Measurements from ENCODE around the gene C1QTNF6. TPM values are rescaled to one million over a fixed set of nuclear protein-coding genes. Genes with fewer than 3 reads are reported as not detected.

C1QTNF6 gene
- total RNA-seq, 1 donor from 2014 or later: 8.2 TPM

DNA sequence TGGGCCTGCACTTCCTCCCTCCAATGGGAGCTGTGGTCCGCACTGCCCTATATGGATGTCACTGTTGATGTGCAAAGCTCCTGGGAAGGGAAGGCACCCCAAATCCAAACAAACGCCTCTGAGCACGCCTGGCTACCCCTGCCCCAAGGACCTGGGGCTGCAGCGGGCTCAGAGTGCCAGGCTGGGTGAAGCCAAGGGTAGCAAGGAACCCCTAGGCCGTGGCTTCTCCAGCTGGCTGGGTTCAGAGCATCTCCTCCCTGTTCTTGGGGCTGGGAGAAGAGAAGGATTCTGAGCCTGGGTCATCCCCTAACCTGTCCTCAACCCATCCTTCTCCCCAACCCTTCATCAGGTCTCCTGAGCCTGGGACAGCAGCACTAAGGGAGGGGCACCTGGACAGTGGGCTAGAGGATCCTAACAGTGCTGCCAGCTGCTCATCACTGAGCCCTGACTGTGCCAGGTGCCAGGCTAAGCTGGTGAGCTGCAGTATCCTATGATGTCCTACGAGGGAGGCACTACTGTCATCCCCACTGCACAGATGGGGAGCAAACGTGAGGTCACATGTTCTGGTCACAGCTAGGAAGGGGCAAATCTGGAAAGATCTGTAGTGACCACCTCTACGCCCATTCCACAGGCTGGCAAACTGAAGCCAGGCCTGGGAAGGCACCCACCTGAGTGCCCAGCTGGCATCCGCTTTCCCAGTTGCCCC is 21.2 kb upstream of the C1QTNF6 start:
- intact Hi-C loops (cut with micrococcal nuclease): no loop called here
- Mint-ChIP-seq H3K27ac (no peak overlapping the region), H3K9me3 (no peaks in the 10 kb centered on the region), H3K36me3 (ENCODE audit: low read depth) (no peaks in the 10 kb centered on the region), H3K4me1 (peaks cover 5% of the 10 kb centered on the region), H3K4me3 (no peak overlapping the region), H3K27me3 (no peaks in the 10 kb centered on the region)
- ATAC-seq (ENCODE audit: low read depth) (no peak), DNase-seq (peak; percentile 12)
- CTCF ChIA-PET: interaction anchor here (1.3 kb wide), 1 partner anchor 52 kb away, joined by 8 read pairs; no protein-coding TSS in a partner anchor
- TF ChIP-seq, protein P1, sequence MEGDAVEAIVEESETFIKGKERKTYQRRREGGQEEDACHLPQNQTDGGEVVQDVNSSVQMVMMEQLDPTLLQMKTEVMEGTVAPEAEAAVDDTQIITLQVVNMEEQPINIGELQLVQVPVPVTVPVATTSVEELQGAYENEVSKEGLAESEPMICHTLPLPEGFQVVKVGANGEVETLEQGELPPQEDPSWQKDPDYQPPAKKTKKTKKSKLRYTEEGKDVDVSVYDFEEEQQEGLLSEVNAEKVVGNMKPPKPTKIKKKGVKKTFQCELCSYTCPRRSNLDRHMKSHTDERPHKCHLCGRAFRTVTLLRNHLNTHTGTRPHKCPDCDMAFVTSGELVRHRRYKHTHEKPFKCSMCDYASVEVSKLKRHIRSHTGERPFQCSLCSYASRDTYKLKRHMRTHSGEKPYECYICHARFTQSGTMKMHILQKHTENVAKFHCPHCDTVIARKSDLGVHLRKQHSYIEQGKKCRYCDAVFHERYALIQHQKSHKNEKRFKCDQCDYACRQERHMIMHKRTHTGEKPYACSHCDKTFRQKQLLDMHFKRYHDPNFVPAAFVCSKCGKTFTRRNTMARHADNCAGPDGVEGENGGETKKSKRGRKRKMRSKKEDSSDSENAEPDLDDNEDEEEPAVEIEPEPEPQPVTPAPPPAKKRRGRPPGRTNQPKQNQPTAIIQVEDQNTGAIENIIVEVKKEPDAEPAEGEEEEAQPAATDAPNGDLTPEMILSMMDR (IDR thresholded peaks at IDR 0.05): no peak
- POLR2A ChIA-PET: interaction anchor here (2.0 kb wide), 1 partner anchor 10 kb away, joined by 20 read pairs; no protein-coding TSS in a partner anchor

DNA sequence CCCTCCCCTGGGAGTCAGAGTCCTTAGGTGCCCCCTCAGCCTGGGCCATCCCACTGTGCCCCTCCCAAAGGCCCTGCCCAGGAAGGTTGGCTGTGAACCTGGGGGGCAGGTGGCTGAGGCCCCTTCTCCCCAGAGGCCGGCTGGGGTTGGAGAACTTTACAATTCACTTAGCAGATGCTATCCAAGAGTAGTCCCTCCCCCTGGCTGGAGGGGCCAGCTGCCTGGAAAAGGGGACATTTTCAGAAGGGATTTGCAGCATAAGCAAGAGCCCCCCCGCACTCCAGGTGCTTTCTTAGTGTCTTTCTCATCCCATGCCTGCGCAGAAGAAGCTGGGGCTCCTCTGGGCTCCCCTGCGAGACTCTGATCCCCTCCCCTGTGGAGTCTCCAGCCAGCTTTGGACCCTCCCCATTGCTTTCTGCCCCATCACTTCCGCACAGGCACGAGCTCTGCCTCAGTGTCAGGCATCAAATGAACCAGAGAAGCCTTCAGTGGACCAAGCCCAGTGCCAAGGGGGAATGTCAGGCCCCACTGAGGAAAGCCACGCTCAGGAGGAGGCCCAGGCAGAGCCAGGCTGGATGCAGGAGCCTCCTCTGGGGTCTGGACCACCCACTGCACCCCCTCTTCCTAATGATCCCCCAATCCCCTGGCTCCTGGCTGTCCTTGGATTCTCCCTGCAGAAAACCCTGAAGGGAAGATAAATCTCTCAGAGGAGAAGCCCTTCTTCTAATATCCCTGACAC is 20.5 kb upstream of the C1QTNF6 start:
- ChIA-PET CTCF (interaction anchor here (1.3 kb wide), 1 partner anchor 53 kb away, joined by 8 read pairs; no protein-coding TSS in a partner anchor), POLR2A (interaction anchor here (2.0 kb wide), 1 partner anchor 9 kb away, joined by 20 read pairs; no protein-coding TSS in a partner anchor)
- DNase-seq (peak; percentile 12), ATAC-seq (ENCODE audit: low read depth) (no peak)
- intact Hi-C loops (cut with micrococcal nuclease): no loop called here
- Mint-ChIP-seq H3K36me3 (ENCODE audit: low read depth) (no peaks in the 10 kb centered on the region), H3K27me3 (no peaks in the 10 kb centered on the region), H3K27ac (no peak overlapping the region), H3K4me3 (no peak overlapping the region), H3K9me3 (no peaks in the 10 kb centered on the region), H3K4me1 (peaks cover 5% of the 10 kb centered on the region)
- TF ChIP-seq, protein P1 (IDR thresholded peaks at IDR 0.05): no peak

DNA sequence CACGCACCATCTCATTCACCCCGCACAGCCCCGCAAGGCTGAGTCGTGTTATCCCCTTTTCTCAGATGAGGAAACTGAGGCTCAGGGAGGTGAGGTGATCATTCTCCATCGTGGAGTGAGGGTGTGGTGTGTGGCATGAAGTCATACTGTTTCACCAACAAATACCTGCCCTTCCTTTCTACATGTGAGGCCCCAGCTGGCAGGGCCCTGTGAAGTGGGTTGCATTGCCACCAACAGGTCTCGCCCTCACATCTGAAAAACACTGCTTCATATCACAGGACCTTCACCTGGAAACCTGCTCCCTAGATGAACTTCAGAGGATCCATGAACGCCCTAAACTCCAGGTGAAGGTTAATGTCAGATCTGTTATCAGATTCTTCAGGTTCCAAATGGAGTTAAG is 19.9 kb upstream of the C1QTNF6 start:
- no peak for ATAC-seq (ENCODE audit: low read depth)
- Mint-ChIP-seq H3K36me3 (ENCODE audit: low read depth) (no peaks in the 10 kb centered on the region), H3K4me1 (peaks cover 5% of the 10 kb centered on the region), H3K9me3 (no peaks in the 10 kb centered on the region), H3K4me3 (no peak overlapping the region), H3K27ac (no peak overlapping the region), H3K27me3 (no peaks in the 10 kb centered on the region)
- TF ChIP-seq, protein P1 (IDR thresholded peaks at IDR 0.05): no peak
- intact Hi-C loops (cut with micrococcal nuclease): no loop called here
- ChIA-PET POLR2A (interaction anchor here (2.0 kb wide), 1 partner anchor 9 kb away, joined by 20 read pairs; no protein-coding TSS in a partner anchor), CTCF (no interaction called here)
- DNase-seq: no peak

DNA sequence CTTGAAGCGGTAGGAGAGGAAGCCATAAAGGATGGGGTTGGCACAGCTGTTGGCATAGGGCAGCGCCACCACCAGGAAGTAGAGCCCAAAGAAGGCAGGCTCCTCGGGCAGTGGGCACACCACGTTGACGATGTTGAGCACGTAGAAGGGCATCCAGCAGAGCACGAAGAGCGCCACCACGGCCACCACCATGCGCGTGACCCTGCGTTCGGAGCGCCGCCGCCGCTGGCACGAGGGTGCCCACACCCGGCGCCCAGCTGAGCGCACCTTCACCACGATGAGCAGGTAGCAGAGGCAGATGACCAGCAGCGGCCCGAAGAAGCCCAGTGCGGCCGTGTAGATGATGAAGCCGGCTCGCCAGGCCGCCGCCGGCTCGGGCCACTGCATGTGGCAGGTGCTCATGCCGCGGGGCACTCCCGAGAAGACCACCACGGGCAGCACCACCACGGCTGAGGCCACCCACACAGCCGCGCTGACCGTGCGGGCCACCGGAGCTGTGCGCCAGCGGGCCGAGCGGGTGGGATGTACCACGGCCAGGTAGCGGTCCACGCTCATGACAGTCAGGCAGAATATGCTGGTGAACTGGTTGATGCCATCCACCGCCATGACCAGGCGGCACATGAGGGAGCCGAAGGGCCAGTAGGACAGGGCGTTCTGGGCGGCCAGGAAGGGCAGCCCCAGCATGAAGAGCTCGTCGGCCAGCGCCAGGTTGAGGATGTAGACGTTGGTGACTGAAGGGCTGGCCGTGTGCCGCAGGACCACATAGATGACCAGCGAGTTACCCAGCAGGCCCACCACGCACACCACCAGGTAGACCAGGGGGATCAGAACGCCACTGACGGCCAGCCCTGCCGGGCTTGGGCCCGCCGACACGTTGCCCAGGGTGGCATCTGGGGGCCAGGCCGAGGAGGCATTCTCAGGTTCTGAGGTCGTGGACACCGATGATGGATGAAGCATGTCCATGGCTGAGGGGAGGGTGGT is 19.1 kb upstream of the C1QTNF6 start:
- no peaks in the 10 kb centered on the region for H3K36me3 Mint-ChIP-seq (ENCODE audit: low read depth)
- H3K27ac Mint-ChIP-seq: no peak overlapping the region
- no peak for ATAC-seq (ENCODE audit: low read depth)
- no peak overlapping the region for H3K4me3 Mint-ChIP-seq
- intact Hi-C loops (cut with micrococcal nuclease): no loop called here
- ChIA-PET CTCF (interaction anchor here (1.4 kb wide), 1 partner anchor 53 kb away, joined by 4 read pairs; no protein-coding TSS in a partner anchor), POLR2A (interaction anchor here (1.3 kb wide), 1 partner anchor 23 kb away, joined by 5 read pairs; no protein-coding TSS in a partner anchor)
- no peaks in the 10 kb centered on the region for H3K27me3 Mint-ChIP-seq
- TF ChIP-seq, protein P1 (IDR thresholded peaks at IDR 0.05): no peak
- peaks cover 5% of the 10 kb centered on the region for H3K4me1 Mint-ChIP-seq
- DNase-seq: peak; percentile 11
- no peaks in the 10 kb centered on the region for H3K9me3 Mint-ChIP-seq
